Thoracic aorta (tissue), 2 donors: ENCODE results near the gene HDAC11. TPM values are rescaled to one million over a fixed set of nuclear protein-coding genes. Genes with fewer than 3 reads are reported as not detected.
A peak's percentile ranks its signal among the peaks of the same experiment; 100 is the strongest.
"Not testable (repeated sequence)": the region's sequence is repeated elsewhere in the genome, so short reads cannot be mapped to it uniquely, and the experiment has no call there.

Experiments
- ATAC-seq: fragments of 150-250 bp; one replicate; pipeline ENCODE4 v1.8.0; 2017; ENCODE audit warnings: low read depth; ENCODE audit not compliant: insufficient number of reproducible peaks, low FRiP score
- DNase-seq: peaks from one replicate; pipeline ENCODE4 v3.0.0-alpha.2; 2020; ENCODE audit warnings: low spot score
- H3K27ac ChIP-seq, 2 donors: fragments of 200-600 bp; sonication (generic); 1 replicate in 1 of 2; 2 replicates in 1 of 2; pipeline ENCODE4 v1.5.1; 2016; ENCODE audit warnings: mild to moderate bottlenecking in 2 of 2, moderate library complexity in 2 of 2
- H3K27me3 ChIP-seq: fragments of 200-600 bp; sonication (generic); replicated peaks from 2 replicates; pipeline ENCODE4 v1.6.0; 2016; ENCODE audit warnings: mild to moderate bottlenecking; ENCODE audit not compliant: insufficient read depth
- H3K36me3 ChIP-seq: fragments of 200-600 bp; sonication (generic); one replicate; pipeline ENCODE4 v1.5.1; 2016
- H3K4me1 ChIP-seq, 2 donors: fragments of 200-600 bp; sonication (generic); 1 replicate in 1 of 2; 2 replicates in 1 of 2; pipeline versions ENCODE4 v1.5.1 to v1.6.0; 2016; ENCODE audit warnings: low read depth in 2 of 2, mild to moderate bottlenecking in 1 of 2; ENCODE audit not compliant: control insufficient read depth in 1 of 2
- H3K4me3 ChIP-seq: fragments of 200-600 bp; sonication (generic); 2 replicates; pipeline ENCODE4 v1.5.1; 2016; ENCODE audit warnings: mild to moderate bottlenecking
- H3K9me3 ChIP-seq: fragments of 200-600 bp; sonication (generic); 2 replicates; pipeline ENCODE4 v1.5.1; 2016
- CTCF ChIP-seq: fragments of 200-600 bp; sonication (generic); IDR thresholded peaks from one replicate; pipeline ENCODE4 v1.5.1; 2019; ENCODE audit warnings: antibody characterized with exemption
- total RNA-seq, 2 donors: library from RNA; depleted of rRNA; stranded (reverse); fragments of >200 nt; gene quantifications; one replicate each; pipeline versions ENCODE4 v1.1.0 to v1.2.3, GENCODE V29; 2016

HDAC11 gene
- total RNA-seq = 10 to 100 TPM; 15.8 to 17.4 TPM

GRCh38 chr3:13479582-13480339 lies at the start of gene HDAC11:
Gene HDAC11, plus strand, starts transcription at chr3:13480306. Its CDS starts 42 bp downstream, at chr3:13480348.
- H3K4me3 ChIP-seq = peak within 1 kb of the TSS; percentile 93
- H3K27ac ChIP-seq = peak within 1 kb of the TSS; percentile 80 to 82
- H3K36me3 ChIP-seq = no peaks in the 10 kb centered on the region
- DNase-seq = peak; percentile 96
- peak; percentile 34 for TF ChIP-seq CTCF
- H3K27me3 ChIP-seq = no peaks in the 10 kb centered on the region
- no peaks in the 10 kb centered on the region for H3K9me3 ChIP-seq
- H3K4me1 ChIP-seq = peaks cover 5 to 20% of the 10 kb centered on the region in 2 donors
- ATAC-seq = peak; percentile 90

- not testable (repeated sequence) for H3K4me3 ChIP-seq
Observed at GRCh38 chr3:13430411-13430875, 49.7 kb upstream of the HDAC11 start.

GRCh38 chr3:13432093-13432492 lies 48.0 kb upstream of the HDAC11 start:
- H3K36me3 ChIP-seq = no peaks in the 10 kb centered on the region
- H3K4me3 ChIP-seq = no peak overlapping the region
- no peaks in the 10 kb centered on the region for H3K9me3 ChIP-seq
- DNase-seq (no peak), ATAC-seq (no peak)
- no peaks in the 10 kb centered on the region for H3K4me1 ChIP-seq
- TF ChIP-seq CTCF = no peak
- no peak overlapping the region for H3K27ac ChIP-seq
- H3K27me3 ChIP-seq = no peaks in the 10 kb centered on the region

More at GRCh38 chr3:13430411-13430875, 49.7 kb upstream of the HDAC11 start:
- DNase-seq, H3K27me3 ChIP-seq, H3K36me3 ChIP-seq, ATAC-seq, H3K4me1 ChIP-seq, H3K9me3 ChIP-seq, H3K27ac ChIP-seq: not testable (repeated sequence)

- no peaks in the 10 kb centered on the region for H3K36me3 ChIP-seq
- ATAC-seq = no peak
- no peak for TF ChIP-seq CTCF
- no peaks in the 10 kb centered on the region for H3K27me3 ChIP-seq
- H3K4me1 ChIP-seq = no peaks in the 10 kb centered on the region
- H3K27ac ChIP-seq = no peak overlapping the region
- H3K4me3 ChIP-seq = no peak overlapping the region
- H3K9me3 ChIP-seq = no peaks in the 10 kb centered on the region
- no peak for DNase-seq
Observed at GRCh38 chr3:13433912-13434311, 46.2 kb upstream of the HDAC11 start.

GRCh38 chr3:13436213-13436612 lies 43.9 kb upstream of the HDAC11 start:
- not testable (repeated sequence) for H3K9me3 ChIP-seq, H3K36me3 ChIP-seq, H3K27me3 ChIP-seq, ATAC-seq, H3K4me3 ChIP-seq, DNase-seq, H3K27ac ChIP-seq, H3K4me1 ChIP-seq

- Histone ChIP-seq H3K27ac (no peak overlapping the region), H3K9me3 (no peaks in the 10 kb centered on the region), H3K27me3 (no peaks in the 10 kb centered on the region), H3K4me1 (no peaks in the 10 kb centered on the region), H3K36me3 (no peaks in the 10 kb centered on the region), H3K4me3 (no peak overlapping the region)
- DNase-seq (no peak), ATAC-seq (no peak)
- no peak for TF ChIP-seq CTCF
Observed at GRCh38 chr3:13440204-13440817, 39.8 kb upstream of the HDAC11 start.

- H3K9me3 ChIP-seq, H3K36me3 ChIP-seq, H3K4me3 ChIP-seq, DNase-seq, H3K4me1 ChIP-seq, H3K27ac ChIP-seq, H3K27me3 ChIP-seq, ATAC-seq: not testable (repeated sequence)
Observed at GRCh38 chr3:13442882-13443281, 37.2 kb upstream of the HDAC11 start.
